ENCODE data around the gene EBP. TPM values are rescaled to one million over a fixed set of nuclear protein-coding genes. Genes with fewer than 3 reads are reported as not detected.

The EBP gene
- total and polyA plus RNA-seq, 2 of the 8 experiments (the other 6 are each of a cell fraction or from before 2014, with no cell fraction given), result 143 to 286 TPM

GRCh38 chrX:48575642-48576041 is 54.0 kb downstream of the EBP start (continued):
- TF ChIP-seq SP4 (IDR thresholded peaks at IDR 0.05; ENCODE audit: low read length), result no peak
- no peak for TF ChIP-seq HDAC6 (IDR thresholded peaks at IDR 0.05; ENCODE audit: low read depth, low read length)
